B cell (primary cell): ENCODE measurements around the gene ACOT11. TPM values are rescaled to one million over a fixed set of nuclear protein-coding genes. Genes with fewer than 3 reads are reported as not detected.

ENCODE experiments used
- ATAC-seq: fragments of 200-7000 bp; cut with Tn5 transposase; one replicate; pipeline ENCODE4 v1.10.0; 2021; ENCODE audit warnings: low read depth, mild to moderate bottlenecking, moderate number of reproducible peaks, moderate library complexity
- CTCF ChIA-PET: fragments of 350-600 bp; sonication (Branson Sonifier 250); formaldehyde crosslinking; loops from one replicate; lab custom pipeline; 2021; ENCODE audit warnings: antibody characterized with exemption, inconsistent platforms; lab: Charles Lee
- POLR2A ChIA-PET: fragments of 350-600 bp; sonication (Branson Sonifier 250); formaldehyde crosslinking; loops from one replicate; lab custom pipeline; 2021; ENCODE audit warnings: antibody characterized with exemption; lab: Charles Lee
- DNase-seq: peaks from one replicate; pipeline ENCODE4 v3.0.0; 2013
- H2AFZ ChIP-seq: 2 replicates; pipeline ENCODE4 v1.6.1; 2012; ENCODE audit warnings: mild to moderate bottlenecking, low read depth, low read length; ENCODE audit not compliant: insufficient read depth, poor library complexity, severe bottlenecking
- H3K27ac ChIP-seq, 2 donors: 1 replicate in 1 of 2; 2 replicates in 1 of 2; pipeline ENCODE4 v1.5.1; 2012 to 2013; ENCODE audit warnings: low read length in 2 of 2, mild to moderate bottlenecking in 2 of 2, moderate library complexity in 1 of 2
- H3K27me3 ChIP-seq, 4 experiments: fragments of 200-600 bp in 1 of 4; sonication (generic) in 1 of 4; replicated peaks in 1 of 4; 1 replicate in 2 of 4; 2 replicates in 2 of 4; pipeline versions ENCODE4 v1.6.1 to v1.7.0; 2013 to 2016; ENCODE audit warnings: low read length in 3 of 4, mild to moderate bottlenecking in 2 of 4, mixed read lengths in 1 of 4, moderate library complexity in 1 of 4; ENCODE audit not compliant: insufficient read depth in 4 of 4, control insufficient read depth in 3 of 4; ENCODE audit errors: control extremely low read depth in 1 of 4
- H3K36me3 ChIP-seq, 2 experiments: replicated peaks in 1 of 2; 1 replicate in 1 of 2; 2 replicates in 1 of 2; pipeline versions ENCODE4 v1.6.1 to v1.7.1; 2013; ENCODE audit warnings: low read length in 1 of 2; ENCODE audit not compliant: insufficient read depth in 2 of 2, control insufficient read depth in 1 of 2; ENCODE audit errors: control extremely low read depth in 1 of 2, extremely low read depth in 1 of 2
- H3K4me1 ChIP-seq, 2 donors: fragments of 200-600 bp in 1 of 2; sonication (generic) in 1 of 2; 1 replicate in 1 of 2; 2 replicates in 1 of 2; pipeline versions ENCODE4 v1.5.1 to v1.6.1; 2013 to 2017; ENCODE audit warnings: low read length in 2 of 2; ENCODE audit not compliant: control insufficient read depth in 2 of 2, insufficient read depth in 2 of 2
- H3K4me2 ChIP-seq: replicated peaks from 2 replicates; pipeline ENCODE3; 2012; ENCODE audit warnings: mild to moderate bottlenecking, low read depth, low read length; ENCODE audit not compliant: poor library complexity, severe bottlenecking
- H3K4me3 ChIP-seq, 5 experiments: fragments of 200-600 bp in 1 of 5; sonication (generic) in 1 of 5; 1 replicate in 3 of 5; 2 replicates in 2 of 5; pipeline versions ENCODE4 v1.5.1 to v1.7.0; 2011 to 2016; ENCODE audit warnings: low read length in 4 of 5, mild to moderate bottlenecking in 4 of 5, low read depth in 2 of 5, control low read depth in 1 of 5, moderate library complexity in 1 of 5; ENCODE audit not compliant: insufficient read depth in 1 of 5; ENCODE audit errors: control extremely low read depth in 1 of 5, extremely low read depth in 1 of 5
- H3K79me2 ChIP-seq: fragments of 200-600 bp; sonication (generic); one replicate; pipeline ENCODE4 v1.6.0; 2016; ENCODE audit warnings: low read length; ENCODE audit not compliant: control insufficient read depth, insufficient read depth
- H3K9ac ChIP-seq: fragments of 200-600 bp; sonication (generic); 2 replicates; pipeline ENCODE4 v1.6.1; 2017; ENCODE audit warnings: mild to moderate bottlenecking, low read length, moderate library complexity
- H3K9me3 ChIP-seq, 3 donors: one replicate each; pipeline versions ENCODE4 v1.6.1 to v1.7.1; 2013; ENCODE audit warnings: low read length in 2 of 3; ENCODE audit not compliant: control insufficient read depth in 2 of 3, insufficient read depth in 1 of 3; ENCODE audit errors: control extremely low read depth in 1 of 3
- H4K20me1 ChIP-seq: 2 replicates; pipeline ENCODE4 v1.6.0; 2012; ENCODE audit warnings: mild to moderate bottlenecking, low read length; ENCODE audit not compliant: insufficient read depth, control insufficient read depth, poor library complexity, severe bottlenecking
- H3K27ac Mint-ChIP-seq: one replicate; pipeline ENCODE4 v1.8.0; 2021; ENCODE audit warnings: mixed read lengths
- H3K27me3 Mint-ChIP-seq: one replicate; pipeline ENCODE4 v1.8.0; 2021; ENCODE audit warnings: mixed read lengths
- H3K4me1 Mint-ChIP-seq: one replicate; pipeline ENCODE4 v1.8.0; 2021; ENCODE audit warnings: mixed read lengths
- H3K4me3 Mint-ChIP-seq: one replicate; pipeline ENCODE4 v1.8.0; 2021; ENCODE audit warnings: mixed read lengths
- H3K9me3 Mint-ChIP-seq: one replicate; pipeline ENCODE4 v1.8.0; 2022; ENCODE audit warnings: mixed read lengths; ENCODE audit not compliant: insufficient read depth
- EZH2 ChIP-seq: IDR thresholded peaks from 2 replicates; pipeline ENCODE4 v1.6.1; 2012; ENCODE audit warnings: borderline replicate concordance, low read depth, mild to moderate bottlenecking, moderate library complexity, low read length; ENCODE audit not compliant: insufficient read depth, poor library complexity, severe bottlenecking
- WGBS: methylation state at CpG from one replicate; pipeline ENCODE4 v1.1.5; 2013; ENCODE audit warnings: missing lambda C conversion rate; ENCODE audit not compliant: insufficient coverage; 5-methylcytosine and 5-hydroxymethylcytosine counted together
- intact Hi-C: fragments of 100-400 bp; cut with micrococcal nuclease; formaldehyde crosslinking; loops from one replicate; pipeline ENCODE4 v1.10.0; 2022
- polyA plus RNA-seq: library from polyadenylated mRNA; depleted of rRNA; stranded (reverse); fragments of >200 nt; gene quantifications from 2 replicates; pipeline ENCODE4 v1.2.3, GENCODE V29; 2012
- total RNA-seq, 2 donors: library from RNA; stranded (reverse); fragments of 120-200 nt in 1 of 2; gene quantifications; 1 replicate in 1 of 2; 2 replicates in 1 of 2; pipeline versions ENCODE4 v1.2.3 to v1.2.4, GENCODE V29; 2013 to 2022
- TF ChIP-seq, protein P1 (sequence below): fragments of 200-600 bp; IDR thresholded peaks from one replicate; pipeline ENCODE4 v1.8.0; 2022; ENCODE audit warnings: antibody characterized with exemption, mild to moderate bottlenecking

Gene ACOT11
- total and polyA plus RNA-seq, 2 donors (not counting 1 experiment from before 2014, with no cell fraction given), result 0.03 to 0.07 TPM

DNA sequence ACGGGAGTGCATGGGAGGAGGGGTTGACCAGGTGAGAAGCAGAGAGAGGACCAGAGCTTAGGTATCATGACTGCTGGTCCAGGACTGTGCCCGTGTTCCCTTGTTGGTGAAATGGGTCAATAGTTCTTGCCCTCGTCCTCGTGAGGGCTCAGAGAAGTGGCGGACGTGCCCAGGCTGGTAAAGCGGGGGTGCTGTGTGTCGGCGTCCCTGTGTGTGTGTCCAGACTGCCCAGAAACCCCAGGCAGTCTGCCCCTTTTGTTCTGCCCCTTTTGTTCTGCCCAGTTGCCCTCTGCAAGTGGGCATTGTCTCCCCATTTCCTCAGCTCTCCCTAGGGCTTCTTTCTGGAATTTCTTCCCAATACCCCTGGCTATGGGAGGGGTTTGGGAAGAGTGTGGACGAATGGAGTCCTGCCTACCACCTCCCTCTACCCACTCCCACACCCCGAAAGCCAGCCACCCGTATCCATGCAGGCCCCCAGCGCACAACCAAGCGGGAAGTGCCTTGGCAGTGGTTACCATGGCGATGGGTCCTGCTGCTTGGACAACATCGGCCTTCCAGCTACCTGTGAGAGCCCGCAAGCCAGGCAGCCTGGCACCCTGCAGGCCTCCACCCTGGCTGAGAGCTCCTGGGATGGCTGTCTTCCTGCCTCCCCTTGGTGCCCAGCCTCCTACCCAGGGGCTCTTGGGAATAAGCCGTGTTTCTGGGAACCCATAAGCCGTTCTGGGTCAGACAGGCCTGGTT lies 34.7 kb downstream of the ACOT11 start:
- intact Hi-C loops, result no loop called here
- H3K27me3 ChIP-seq, result no peaks in the 10 kb centered on the region
- H3K4me3 ChIP-seq, result no peak overlapping the region
- H3K27ac ChIP-seq, result no peak overlapping the region
- H3K4me1 ChIP-seq, result no peaks in the 10 kb centered on the region
- H3K4me2 ChIP-seq, result no peak overlapping the region
- no peak overlapping the region for H3K9ac ChIP-seq
- no peaks in the 10 kb centered on the region for H3K36me3 ChIP-seq
- CTCF ChIA-PET, result interaction anchor here (1.0 kb wide), 1 partner anchor 9 kb away, joined by 3 read pairs; no protein-coding TSS in a partner anchor
- TF ChIP-seq, protein P1, sequence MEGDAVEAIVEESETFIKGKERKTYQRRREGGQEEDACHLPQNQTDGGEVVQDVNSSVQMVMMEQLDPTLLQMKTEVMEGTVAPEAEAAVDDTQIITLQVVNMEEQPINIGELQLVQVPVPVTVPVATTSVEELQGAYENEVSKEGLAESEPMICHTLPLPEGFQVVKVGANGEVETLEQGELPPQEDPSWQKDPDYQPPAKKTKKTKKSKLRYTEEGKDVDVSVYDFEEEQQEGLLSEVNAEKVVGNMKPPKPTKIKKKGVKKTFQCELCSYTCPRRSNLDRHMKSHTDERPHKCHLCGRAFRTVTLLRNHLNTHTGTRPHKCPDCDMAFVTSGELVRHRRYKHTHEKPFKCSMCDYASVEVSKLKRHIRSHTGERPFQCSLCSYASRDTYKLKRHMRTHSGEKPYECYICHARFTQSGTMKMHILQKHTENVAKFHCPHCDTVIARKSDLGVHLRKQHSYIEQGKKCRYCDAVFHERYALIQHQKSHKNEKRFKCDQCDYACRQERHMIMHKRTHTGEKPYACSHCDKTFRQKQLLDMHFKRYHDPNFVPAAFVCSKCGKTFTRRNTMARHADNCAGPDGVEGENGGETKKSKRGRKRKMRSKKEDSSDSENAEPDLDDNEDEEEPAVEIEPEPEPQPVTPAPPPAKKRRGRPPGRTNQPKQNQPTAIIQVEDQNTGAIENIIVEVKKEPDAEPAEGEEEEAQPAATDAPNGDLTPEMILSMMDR, result no peak
- TF ChIP-seq EZH2, result no peak
- H3K9me3 ChIP-seq, result no peaks in the 10 kb centered on the region
- 92% methylated on average over 18 of the region's 19 CpGs for WGBS
- H3K4me3 Mint-ChIP-seq, result no peak overlapping the region
- no peaks in the 10 kb centered on the region for H3K9me3 Mint-ChIP-seq
- no peaks in the 10 kb centered on the region for H3K4me1 Mint-ChIP-seq
- H4K20me1 ChIP-seq, result no peaks in the 10 kb centered on the region
- no peaks in the 10 kb centered on the region for H3K27me3 Mint-ChIP-seq
- H3K27ac Mint-ChIP-seq, result no peak overlapping the region
- POLR2A ChIA-PET, result no interaction called here
- no peaks in the 10 kb centered on the region for H3K79me2 ChIP-seq
- H2AFZ ChIP-seq, result no peak overlapping the region
- ATAC-seq (no peak), DNase-seq (no peak)

DNA sequence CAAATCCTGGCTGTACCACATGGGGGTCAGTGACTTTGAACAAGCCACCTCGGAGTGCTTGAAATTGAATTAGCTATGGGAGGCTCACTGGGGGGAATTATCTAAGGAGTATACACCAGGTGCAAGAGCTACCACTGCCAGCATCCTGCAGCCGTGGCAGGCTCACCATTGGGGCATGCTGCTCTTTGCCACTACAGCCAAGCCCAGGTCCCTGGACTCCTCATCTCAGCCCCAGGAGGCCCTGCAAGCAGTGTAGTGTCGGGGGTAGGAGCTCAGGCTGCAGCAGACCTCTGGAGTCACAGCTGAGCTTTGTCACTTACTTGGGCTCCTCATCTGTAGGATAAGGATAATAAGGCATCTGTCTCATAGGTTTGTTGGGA lies 35.3 kb downstream of the ACOT11 start:
- Histone ChIP-seq H3K36me3 (no peaks in the 10 kb centered on the region), H3K79me2 (no peaks in the 10 kb centered on the region), H3K27me3 (no peaks in the 10 kb centered on the region), H3K9me3 (no peaks in the 10 kb centered on the region), H3K9ac (no peak overlapping the region), H3K4me1 (no peaks in the 10 kb centered on the region), H2AFZ (no peak overlapping the region), H4K20me1 (no peaks in the 10 kb centered on the region), H3K27ac (no peak overlapping the region), H3K4me2 (no peak overlapping the region), H3K4me3 (no peak overlapping the region)
- CTCF ChIA-PET, result interaction anchor here (1.0 kb wide), 1 partner anchor 9 kb away, joined by 3 read pairs; no protein-coding TSS in a partner anchor
- no peaks in the 10 kb centered on the region for H3K27me3 Mint-ChIP-seq
- no peak overlapping the region for H3K27ac Mint-ChIP-seq
- intact Hi-C loops, result no loop called here
- H3K4me1 Mint-ChIP-seq, result peaks cover under 1% of the 10 kb centered on the region
- DNase-seq, result no peak
- no peaks in the 10 kb centered on the region for H3K9me3 Mint-ChIP-seq
- whole genome bisulfite sequencing, result 71% methylated on average over 1 of the region's 3 CpGs
- H3K4me3 Mint-ChIP-seq, result no peak overlapping the region
- POLR2A ChIA-PET, result no interaction called here
- TF ChIP-seq, protein P1, result no peak
- TF ChIP-seq EZH2, result no peak
- ATAC-seq, result no peak
